GM06990 (cell line): ENCODE results near the gene CRB2.

Experiments
- DNase-seq: peaks from one replicate; pipeline ENCODE4 v3.0.0-alpha.2; 2011; ENCODE audit not compliant: insufficient read length; ENCODE audit errors: extremely low read depth
- H3K27me3 ChIP-seq: replicated peaks from 2 replicates; pipeline ENCODE4 v1.6.0; 2011; ENCODE audit warnings: low read length; ENCODE audit not compliant: control insufficient read depth, insufficient read depth
- H3K36me3 ChIP-seq: 2 replicates; pipeline ENCODE4 v1.5.1; 2011; ENCODE audit warnings: low read length; ENCODE audit not compliant: control insufficient read depth, insufficient read depth
- H3K4me3 ChIP-seq: replicated peaks from 2 replicates; pipeline ENCODE4 v1.5.1; 2011; ENCODE audit warnings: low read depth, mild to moderate bottlenecking, control low read depth, low read length
- TF ChIP-seq, protein P1 (sequence below): IDR thresholded peaks from 2 replicates; pipeline ENCODE4 v1.5.1; 2011; ENCODE audit warnings: low read length, control low read depth, mild to moderate bottlenecking, inconsistent platforms; ENCODE audit not compliant: insufficient read depth, poor library complexity, severe bottlenecking

Gene CRB2

DNA sequence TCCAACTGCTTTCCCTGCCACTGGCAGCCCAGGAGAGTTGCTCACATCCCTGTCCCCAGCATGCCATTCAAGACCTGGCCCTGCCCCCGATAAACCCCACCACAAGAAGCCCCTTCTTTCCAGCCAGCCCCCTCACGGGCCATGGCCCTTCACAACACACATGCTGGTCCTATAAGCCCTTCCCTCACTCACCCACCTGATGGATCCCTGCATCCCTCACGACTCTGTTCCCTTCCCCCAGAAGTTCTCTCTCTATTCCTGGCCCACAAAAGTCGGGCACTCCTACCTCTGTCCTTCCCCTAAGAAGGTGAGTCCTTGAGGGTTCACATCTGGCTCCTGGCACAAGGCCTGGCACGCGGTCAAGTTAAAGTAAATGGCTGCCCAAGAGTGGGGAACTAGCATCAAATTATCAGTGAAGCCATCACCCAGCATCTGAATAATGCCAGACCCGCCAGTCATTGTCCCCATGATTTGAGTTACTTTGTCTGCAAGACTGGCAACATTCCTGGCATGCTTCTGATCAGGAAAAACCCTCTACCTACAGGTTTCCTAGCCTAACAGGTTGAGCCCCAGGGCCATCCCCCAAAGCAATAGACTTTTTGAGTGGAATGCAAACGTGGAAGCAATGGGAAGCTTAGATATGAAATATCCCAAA, 65.9 kb downstream of the CRB2 start:
- TF ChIP-seq, protein P1, sequence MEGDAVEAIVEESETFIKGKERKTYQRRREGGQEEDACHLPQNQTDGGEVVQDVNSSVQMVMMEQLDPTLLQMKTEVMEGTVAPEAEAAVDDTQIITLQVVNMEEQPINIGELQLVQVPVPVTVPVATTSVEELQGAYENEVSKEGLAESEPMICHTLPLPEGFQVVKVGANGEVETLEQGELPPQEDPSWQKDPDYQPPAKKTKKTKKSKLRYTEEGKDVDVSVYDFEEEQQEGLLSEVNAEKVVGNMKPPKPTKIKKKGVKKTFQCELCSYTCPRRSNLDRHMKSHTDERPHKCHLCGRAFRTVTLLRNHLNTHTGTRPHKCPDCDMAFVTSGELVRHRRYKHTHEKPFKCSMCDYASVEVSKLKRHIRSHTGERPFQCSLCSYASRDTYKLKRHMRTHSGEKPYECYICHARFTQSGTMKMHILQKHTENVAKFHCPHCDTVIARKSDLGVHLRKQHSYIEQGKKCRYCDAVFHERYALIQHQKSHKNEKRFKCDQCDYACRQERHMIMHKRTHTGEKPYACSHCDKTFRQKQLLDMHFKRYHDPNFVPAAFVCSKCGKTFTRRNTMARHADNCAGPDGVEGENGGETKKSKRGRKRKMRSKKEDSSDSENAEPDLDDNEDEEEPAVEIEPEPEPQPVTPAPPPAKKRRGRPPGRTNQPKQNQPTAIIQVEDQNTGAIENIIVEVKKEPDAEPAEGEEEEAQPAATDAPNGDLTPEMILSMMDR: no peak
- peaks cover 4% of the 10 kb centered on the region; the same call in 1 of the 2 replicates for H3K36me3 ChIP-seq
- H3K4me3 ChIP-seq: no peak overlapping the region
- H3K27me3 ChIP-seq: no peaks in the 10 kb centered on the region
- DNase-seq: no peak

DNA sequence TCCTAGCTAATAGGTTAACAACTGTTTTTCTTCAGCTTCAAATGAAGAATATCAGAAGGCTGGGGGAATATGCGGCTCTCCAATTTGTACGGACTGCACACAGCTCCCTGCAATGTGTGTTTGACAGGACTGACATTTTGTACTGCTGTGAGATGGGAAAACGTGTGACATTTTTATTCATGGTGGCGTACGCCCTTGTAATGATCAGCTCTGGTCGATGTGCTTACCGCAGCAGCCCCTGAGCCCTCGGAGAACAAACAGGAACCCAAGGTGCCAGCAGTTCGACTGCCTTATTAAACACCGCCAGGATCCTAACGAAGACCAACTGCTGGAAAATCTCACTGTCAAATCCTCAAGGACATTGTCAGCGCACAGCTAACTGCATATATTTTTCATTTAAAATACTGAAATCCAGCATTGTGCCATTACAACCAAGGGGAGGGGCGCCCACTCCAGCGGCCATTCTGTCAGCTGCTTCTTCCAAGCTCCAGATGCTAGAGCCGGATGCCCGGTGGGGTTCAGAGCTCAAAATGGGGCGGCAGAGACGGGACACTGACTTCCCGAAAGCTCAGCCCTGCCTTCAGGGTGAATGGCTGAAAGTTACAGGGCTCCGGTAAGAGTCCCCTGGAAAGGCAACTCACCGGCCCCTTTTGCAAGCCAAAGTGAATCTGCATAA, 66.8 kb downstream of the CRB2 start:
- no peak for DNase-seq
- Histone ChIP-seq H3K4me3 (no peak overlapping the region), H3K27me3 (no peaks in the 10 kb centered on the region), H3K36me3 (peaks cover 4% of the 10 kb centered on the region)
- TF ChIP-seq, protein P1: no peak

DNA sequence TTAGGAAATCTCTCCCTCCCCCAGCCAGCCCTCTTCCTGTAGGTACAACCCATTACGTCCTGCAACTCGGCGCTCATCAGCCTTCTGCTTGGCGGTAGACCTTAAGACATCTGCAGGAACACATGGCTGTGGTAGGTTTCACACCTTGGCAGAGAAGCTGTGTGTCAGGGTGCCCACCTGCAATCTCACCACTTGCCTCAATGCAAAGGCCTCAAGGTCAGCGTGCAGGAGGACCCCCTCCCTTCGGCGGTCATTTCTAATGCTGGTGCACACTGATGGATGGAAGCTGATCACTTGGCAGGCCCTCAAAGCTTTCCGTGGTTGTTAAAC, 67.3 kb downstream of the CRB2 start:
- H3K36me3 ChIP-seq: peaks cover 4% of the 10 kb centered on the region
- H3K4me3 ChIP-seq: no peak overlapping the region
- no peaks in the 10 kb centered on the region for H3K27me3 ChIP-seq
- DNase-seq: no peak
- TF ChIP-seq, protein P1: no peak

DNA sequence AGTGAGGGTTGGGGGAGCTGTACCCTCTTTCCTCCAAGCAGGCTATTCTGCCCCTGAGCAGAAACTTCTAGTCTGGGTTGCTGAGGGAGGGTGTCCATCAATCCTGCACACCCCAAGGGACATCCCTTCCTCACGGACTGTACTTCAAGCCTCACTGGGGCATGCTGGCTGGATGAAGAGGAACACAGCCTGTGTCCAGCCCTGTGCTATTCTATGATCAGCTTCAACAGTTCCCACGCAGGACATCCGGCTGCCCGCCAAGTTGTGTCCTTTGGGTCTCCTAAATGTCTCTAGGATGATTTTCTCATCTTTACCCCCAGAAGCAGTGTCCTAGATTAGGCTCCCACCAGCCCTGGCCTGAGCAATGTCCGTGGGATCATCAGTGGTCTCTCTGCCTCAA, 68.1 kb downstream of the CRB2 start:
- no peak for DNase-seq
- no peaks in the 10 kb centered on the region for H3K27me3 ChIP-seq
- H3K4me3 ChIP-seq: no peak overlapping the region
- peaks cover 4% of the 10 kb centered on the region for H3K36me3 ChIP-seq
- TF ChIP-seq, protein P1: no peak

DNA sequence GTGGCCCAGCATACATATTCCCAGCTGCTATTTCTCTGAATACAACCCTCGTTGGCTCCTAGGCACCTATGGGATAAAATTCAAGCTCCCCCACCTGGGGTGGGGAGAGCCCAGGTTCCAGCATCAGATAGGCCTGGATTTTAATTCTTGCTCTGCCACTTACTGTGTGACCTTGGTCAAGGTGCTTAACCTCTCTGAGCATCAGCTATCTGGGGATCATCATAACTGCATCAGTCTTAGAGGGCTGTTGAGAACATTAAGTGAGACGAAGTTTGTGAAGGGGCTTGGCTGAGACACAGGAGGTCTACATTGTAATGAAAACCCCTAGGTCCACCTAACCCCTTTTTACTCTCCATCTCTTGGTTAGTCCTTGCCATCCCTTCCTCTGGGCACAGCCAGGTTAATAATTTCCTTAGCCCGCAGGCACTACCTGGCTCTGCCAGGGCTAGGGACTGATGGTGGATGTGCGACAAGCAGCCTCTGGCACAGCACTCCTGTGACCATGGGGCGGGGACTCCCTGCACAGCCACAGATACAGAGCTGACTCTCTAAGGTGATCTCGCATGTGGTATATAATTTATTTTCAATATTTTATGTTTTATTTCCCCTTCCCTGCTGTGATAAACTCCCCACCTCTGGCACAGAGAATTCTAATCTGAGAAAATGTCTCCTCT, 68.7 kb downstream of the CRB2 start:
- Histone ChIP-seq H3K27me3 (no peaks in the 10 kb centered on the region), H3K4me3 (no peak overlapping the region), H3K36me3 (peaks cover 4% of the 10 kb centered on the region)
- no peak for DNase-seq
- TF ChIP-seq, protein P1: no peak
